Nephron (organoid): Measurements from ENCODE around the gene B9D2.

Experiments used
- H3K27ac Mint-ChIP-seq, 3 experiments: 2 replicates each; pipeline ENCODE4 v1.8.0; 2020; ENCODE audit warnings: mixed read lengths in 3 of 3, mild to moderate bottlenecking in 2 of 3, moderate library complexity in 1 of 3
- H3K27me3 Mint-ChIP-seq: 2 replicates; pipeline ENCODE4 v1.8.0; 2021; ENCODE audit warnings: low read depth, mild to moderate bottlenecking, moderate library complexity, mixed read lengths
- H3K36me3 Mint-ChIP-seq: 2 replicates; pipeline ENCODE4 v1.8.0; 2020; ENCODE audit warnings: low read depth, mixed read lengths
- H3K4me1 Mint-ChIP-seq: 2 replicates; pipeline ENCODE4 v1.8.0; 2020; ENCODE audit warnings: mixed read lengths
- H3K4me3 Mint-ChIP-seq, 3 experiments: 2 replicates each; pipeline ENCODE4 v1.8.0; 2020; ENCODE audit warnings: mild to moderate bottlenecking in 3 of 3, mixed read lengths in 3 of 3, moderate library complexity in 2 of 3
- H3K9me3 Mint-ChIP-seq: 2 replicates; pipeline ENCODE4 v1.8.0; 2020; ENCODE audit warnings: mixed read lengths
- CTCF ChIP-seq, 3 experiments: fragments of 200-600 bp; sonication (generic); IDR thresholded peaks; one replicate each; pipeline ENCODE4 v1.5.0; 2021; ENCODE audit warnings: antibody characterized with exemption in 3 of 3; ENCODE audit not compliant: unreplicated experiment in 3 of 3

The B9D2 gene

GRCh38 chr19:41307954-41308449, 55.9 kb downstream of the B9D2 start:
- peak overlapping the region; percentile 97 to 98 (median 97) for H3K27ac Mint-ChIP-seq
- H3K9me3 Mint-ChIP-seq, result no peaks in the 10 kb centered on the region
- H3K4me3 Mint-ChIP-seq, result peak overlapping the region; percentile 34 to 98 (median 96)
- H3K27me3 Mint-ChIP-seq, result no peaks in the 10 kb centered on the region
- TF ChIP-seq CTCF (IDR thresholded peaks at IDR 0.05; ENCODE audit: unreplicated experiment in 3 of 3), result no peak
- peaks cover 38% of the 10 kb centered on the region for H3K4me1 Mint-ChIP-seq
- peaks cover 42% of the 10 kb centered on the region for H3K36me3 Mint-ChIP-seq

DNA sequence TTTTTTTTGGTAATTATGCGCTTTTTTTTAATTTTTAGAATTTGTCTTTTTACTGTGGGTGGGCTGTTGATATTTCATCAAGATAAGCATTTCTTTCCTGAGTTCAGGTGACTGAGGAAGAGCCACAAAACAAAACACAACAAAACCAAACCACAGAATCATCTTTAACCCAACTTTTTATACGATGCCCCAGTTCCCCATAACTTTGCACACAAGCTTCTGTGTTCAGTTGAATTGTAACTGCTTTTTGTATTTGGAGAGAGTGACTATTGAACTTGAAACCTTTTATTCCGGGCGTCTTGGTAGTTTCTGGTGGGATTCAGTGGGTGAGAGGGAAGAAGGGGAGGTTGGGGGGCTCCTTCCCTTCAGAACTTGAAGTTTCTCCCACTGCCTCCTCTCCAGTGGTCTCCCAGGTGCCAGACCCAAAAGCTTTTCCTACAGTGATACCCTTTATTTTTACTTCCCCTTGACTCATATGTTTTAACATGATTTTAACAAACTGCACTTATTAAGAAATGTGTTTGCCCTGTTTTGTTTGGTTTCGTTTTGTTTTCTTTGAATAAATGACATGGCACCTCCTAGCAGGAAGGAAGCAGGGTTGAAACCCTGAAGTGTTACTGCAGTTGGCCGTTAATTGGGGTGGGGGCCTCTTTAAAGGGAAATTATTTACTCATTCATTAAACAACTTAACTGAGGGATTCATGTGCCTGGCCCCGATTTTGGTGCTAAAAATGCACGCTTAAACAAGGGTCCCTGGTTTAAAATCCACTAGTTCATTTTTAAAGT, 56.7 kb downstream of the B9D2 start:
- peak overlapping the region; percentile 63 to 97 (median 71) for H3K27ac Mint-ChIP-seq
- H3K4me3 Mint-ChIP-seq, result no peak overlapping the region

DNA sequence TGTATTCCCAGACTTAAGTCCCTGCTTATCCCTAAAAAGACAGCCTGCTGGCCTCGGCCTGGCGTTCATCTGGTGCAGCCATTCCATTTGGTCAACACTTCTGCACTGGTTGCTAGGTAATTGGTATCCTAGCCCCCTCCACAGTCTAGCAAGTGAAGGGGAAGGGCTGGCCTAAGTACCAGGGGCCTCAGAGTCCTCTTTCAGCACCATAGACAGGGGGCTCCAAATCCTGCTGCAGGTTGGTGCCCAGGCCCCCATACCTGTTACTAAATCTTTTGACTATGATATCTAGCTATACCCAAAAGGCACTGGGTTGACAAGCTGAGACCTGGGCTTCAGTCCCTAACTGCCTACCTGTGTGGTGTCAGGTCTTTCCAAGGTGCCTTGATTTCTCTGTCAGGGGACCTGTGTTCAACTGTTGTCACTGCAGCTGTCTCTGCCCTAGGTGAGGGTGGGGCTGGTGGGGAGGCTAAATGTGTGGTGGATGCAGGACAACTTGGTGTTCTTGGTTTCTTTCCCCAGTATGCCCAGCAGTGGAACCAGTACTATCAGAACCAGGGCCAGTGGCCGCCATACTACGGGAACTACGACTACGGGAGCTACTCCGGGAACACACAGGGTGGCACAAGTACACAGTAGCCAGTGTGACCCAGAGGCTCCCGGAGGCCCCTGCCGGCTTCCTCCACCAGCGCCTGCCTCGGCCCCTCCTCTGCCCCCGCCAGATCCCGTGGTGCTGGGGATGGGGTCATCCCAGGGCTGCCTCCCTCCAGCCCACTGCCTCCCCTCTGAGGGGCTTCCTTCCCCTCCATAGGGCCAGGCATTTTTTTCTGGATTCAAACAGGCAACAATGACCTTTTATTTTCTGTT, 57.8 kb downstream of the B9D2 start:
- H3K4me3 Mint-ChIP-seq, result no peak overlapping the region
- peaks cover 55% of the 10 kb centered on the region for H3K36me3 Mint-ChIP-seq
- no peak for TF ChIP-seq CTCF (IDR thresholded peaks at IDR 0.05; ENCODE audit: unreplicated experiment in 3 of 3)
- H3K27ac Mint-ChIP-seq, result peak overlapping the region in 1 of 3 experiments; percentile 27
- H3K27me3 Mint-ChIP-seq, result no peaks in the 10 kb centered on the region
- peaks cover 32% of the 10 kb centered on the region for H3K4me1 Mint-ChIP-seq
- H3K9me3 Mint-ChIP-seq, result no peaks in the 10 kb centered on the region

More for the DNA sequence above, 56.7 kb downstream of the B9D2 start:
- no peaks in the 10 kb centered on the region for H3K27me3 Mint-ChIP-seq
- TF ChIP-seq CTCF (IDR thresholded peaks at IDR 0.05; ENCODE audit: unreplicated experiment in 3 of 3), result no peak
- no peaks in the 10 kb centered on the region for H3K9me3 Mint-ChIP-seq
- peaks cover 46% of the 10 kb centered on the region for H3K36me3 Mint-ChIP-seq
- H3K4me1 Mint-ChIP-seq, result peaks cover 38% of the 10 kb centered on the region

DNA sequence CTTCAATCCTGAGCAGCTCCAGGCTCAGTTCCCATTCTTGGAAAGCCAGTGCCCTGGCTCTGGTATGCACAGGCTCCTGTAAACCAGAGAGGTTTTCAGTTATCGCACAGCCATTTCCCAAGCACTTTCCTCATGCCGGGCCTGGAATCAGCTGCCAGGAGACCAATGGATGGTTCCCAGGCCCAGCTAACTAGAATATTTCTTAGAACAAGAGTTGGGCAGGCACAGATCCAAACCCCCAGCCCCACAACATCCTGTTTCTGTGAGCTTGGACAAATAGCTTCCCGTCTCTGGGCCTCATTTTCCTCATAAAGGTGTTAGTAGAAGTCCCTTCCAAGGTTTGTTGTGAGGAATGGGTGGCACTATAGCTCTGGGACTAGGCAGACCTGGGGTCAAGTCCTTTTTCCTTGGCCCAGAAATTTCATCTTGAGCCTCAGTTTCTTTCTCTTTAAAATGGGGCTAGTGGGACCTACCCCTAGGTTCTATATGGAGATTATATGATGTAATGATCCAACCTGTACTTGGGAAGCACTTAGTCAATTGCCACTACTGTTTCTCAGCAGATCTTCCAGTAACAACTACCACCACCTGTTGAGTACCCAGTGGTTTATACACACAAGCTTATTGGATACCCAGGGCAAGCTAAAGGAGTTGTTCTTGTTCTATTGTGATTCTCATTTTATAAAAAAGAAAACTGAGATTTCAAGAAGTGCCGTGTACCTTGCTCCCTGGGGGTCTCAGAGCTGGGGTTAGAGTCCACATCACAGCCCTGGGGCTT, 59.1 kb downstream of the B9D2 start:
- H3K9me3 Mint-ChIP-seq, result no peaks in the 10 kb centered on the region
- TF ChIP-seq CTCF (IDR thresholded peaks at IDR 0.05; ENCODE audit: unreplicated experiment in 3 of 3), result no peak
- H3K4me1 Mint-ChIP-seq, result peaks cover 29% of the 10 kb centered on the region
- H3K27ac Mint-ChIP-seq, result no peak overlapping the region
- H3K36me3 Mint-ChIP-seq, result peaks cover 65% of the 10 kb centered on the region
- H3K4me3 Mint-ChIP-seq, result no peak overlapping the region
- no peaks in the 10 kb centered on the region for H3K27me3 Mint-ChIP-seq
